Stimulated activated CD4-positive, alpha-beta T cell treated with anti-CD3 and anti-CD28 coated beads, Interleukin-1b, Interleukin-23, amount 100 ng/mL, for 4 hours (primary cell): ENCODE data around the gene AMOTL1.

Experiments
- DNase-seq, 2 donors: peaks; one replicate each; pipeline ENCODE4 v3.0.0-alpha.2; 2020; ENCODE audit warnings: low read depth in 2 of 2

The AMOTL1 gene

GRCh38 chr11:94855666-94856065 lies 87.5 kb downstream of the AMOTL1 start:
- DNase-seq: no peak

GRCh38 chr11:94856443-94856842 lies 88.3 kb downstream of the AMOTL1 start:
- no peak for DNase-seq

DNA sequence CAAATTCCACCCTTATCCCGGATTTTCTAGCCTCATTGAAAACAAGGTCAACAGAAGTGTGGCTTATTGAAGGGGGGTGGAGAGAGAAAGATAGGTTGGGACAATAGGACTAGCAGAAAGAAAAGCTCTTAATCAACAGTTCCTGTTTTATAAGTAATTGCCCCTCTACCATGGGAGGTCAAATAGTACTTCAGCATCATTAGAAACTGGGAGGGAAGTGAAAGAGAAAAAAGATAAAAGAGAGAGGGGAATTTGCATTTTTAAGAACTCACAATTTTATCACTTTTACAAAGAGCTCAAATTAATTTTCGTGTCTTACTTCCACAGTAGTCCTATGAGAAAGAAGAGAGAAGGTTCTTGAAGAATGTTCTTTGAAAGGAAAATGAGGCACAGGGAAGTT lies 89.2 kb downstream of the AMOTL1 start:
- DNase-seq: no peak

GRCh38 chr11:94858012-94858705 lies 90.0 kb downstream of the AMOTL1 start:
- no peak for DNase-seq

DNA sequence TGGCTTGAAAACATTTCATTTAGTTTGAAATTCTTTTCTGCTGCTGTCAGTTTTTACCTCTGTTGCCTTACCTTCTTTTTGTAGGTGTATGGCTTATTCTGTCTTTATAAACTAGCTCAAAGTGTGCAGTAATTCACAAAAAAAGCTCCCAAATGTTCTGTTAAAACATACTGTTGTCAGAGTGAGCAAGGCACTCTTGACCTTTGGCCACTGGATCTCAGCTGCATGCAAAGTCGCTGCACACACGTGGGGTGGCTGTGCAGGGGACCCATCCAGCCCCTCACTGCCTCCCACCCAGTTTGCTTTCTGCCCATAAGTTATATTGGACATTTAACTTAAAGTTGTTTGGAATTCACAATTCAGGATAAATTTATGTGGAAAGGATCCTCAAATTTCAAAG lies 92.2 kb downstream of the AMOTL1 start:
- no peak for DNase-seq

DNA sequence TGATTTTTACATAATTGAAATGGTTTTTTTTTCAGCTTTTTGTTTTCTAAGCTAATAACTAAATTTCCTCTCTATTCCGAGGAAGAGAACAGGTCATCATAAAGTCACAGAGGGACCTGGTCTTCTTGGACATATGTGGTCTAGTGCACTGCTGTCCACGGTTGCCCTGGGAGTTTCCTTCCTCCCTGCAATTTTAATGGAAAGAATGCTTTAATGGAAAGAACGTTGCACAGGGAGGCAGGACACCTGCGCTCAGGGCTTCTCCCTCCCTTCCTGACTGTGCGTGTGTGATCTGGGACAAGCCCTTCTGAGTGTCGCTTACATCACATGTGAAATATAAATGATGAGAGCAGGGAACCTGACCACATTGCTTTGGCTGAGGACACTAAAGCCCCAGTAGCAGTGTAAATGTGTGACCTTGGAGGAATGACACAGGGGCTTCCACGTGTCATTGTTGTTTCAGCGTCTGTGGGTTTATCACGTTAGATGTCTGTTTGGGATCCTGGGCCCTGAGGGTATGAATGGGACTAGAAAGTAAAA lies 93.2 kb downstream of the AMOTL1 start:
- DNase-seq: no peak

GRCh38 chr11:94862926-94863880 lies 95.0 kb downstream of the AMOTL1 start:
- DNase-seq: no peak

- no peak for DNase-seq
Observed at GRCh38 chr11:94864506-94865045, 96.4 kb downstream of the AMOTL1 start.

- DNase-seq: no peak
Observed at GRCh38 chr11:94866231-94866822, 98.2 kb downstream of the AMOTL1 start.

GRCh38 chr11:94866936-94867795 lies 99.0 kb downstream of the AMOTL1 start:
- DNase-seq: no peak

- DNase-seq: no peak
Observed at GRCh38 chr11:94868468-94868867, 100.3 kb downstream of the AMOTL1 start.

DNA sequence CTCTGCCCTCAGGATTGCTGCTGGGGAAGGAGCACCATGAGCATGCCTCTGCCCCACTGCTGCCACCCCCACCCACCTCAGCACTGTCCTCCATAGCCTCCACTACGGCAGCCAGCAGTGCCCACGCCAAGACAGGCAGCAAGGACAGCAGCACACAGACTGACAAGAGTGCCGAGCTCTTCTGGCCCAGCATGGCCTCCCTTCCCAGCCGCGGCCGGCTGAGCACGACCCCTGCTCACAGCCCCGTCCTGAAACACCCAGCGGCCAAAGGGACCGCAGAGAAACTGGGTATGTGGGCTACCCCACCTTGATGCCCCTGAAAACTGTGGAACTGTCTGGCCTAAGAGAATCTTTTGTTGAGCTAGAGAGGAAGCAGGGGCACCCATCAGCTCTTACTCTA lies 101.0 kb downstream of the AMOTL1 start:
- DNase-seq: no peak

DNA sequence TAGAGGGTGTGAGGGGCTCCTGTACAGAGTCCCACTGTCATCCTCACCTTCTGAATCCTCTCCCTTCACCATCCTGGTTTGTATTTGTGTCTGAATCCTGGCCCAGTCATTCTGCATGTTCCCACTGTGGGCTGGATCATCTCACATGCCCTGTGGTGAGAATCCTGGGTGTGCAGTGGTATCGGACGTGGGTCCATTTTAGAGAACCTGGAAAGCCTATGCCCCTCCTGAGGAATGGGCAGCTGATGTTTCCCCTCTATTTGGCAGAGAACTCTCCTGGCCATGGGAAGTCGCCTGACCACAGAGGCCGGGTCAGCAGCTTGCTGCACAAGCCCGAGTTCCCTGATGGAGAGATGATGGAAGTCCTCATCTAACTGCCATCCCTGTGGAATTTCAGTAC lies 102.3 kb downstream of the AMOTL1 start:
- no peak for DNase-seq

- no peak for DNase-seq
Observed at GRCh38 chr11:94871491-94872185, 103.5 kb downstream of the AMOTL1 start.

- no peak for DNase-seq
Observed at GRCh38 chr11:94873916-94874540, 105.9 kb downstream of the AMOTL1 start.

DNA sequence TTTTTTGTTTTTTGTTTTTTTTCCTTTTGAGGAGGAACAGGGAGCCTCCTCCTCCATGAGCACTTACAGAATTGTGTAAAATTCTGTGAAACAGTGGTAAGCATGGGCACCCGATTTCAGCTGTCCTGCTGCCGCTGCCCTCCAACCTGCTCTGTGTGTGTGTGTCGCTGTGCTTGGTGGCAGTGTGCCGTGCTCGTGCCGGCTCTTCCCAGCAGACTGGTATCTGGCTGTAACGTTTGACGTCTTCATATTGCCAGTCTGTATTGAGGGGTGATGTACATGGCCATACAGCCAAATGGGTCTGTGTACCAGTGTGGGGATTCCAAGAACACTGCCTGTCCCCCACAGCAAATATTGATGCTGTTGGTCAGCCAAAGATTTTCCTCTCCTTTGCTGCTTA lies 108.1 kb downstream of the AMOTL1 start:
- DNase-seq: no peak

- peak; percentile 30 for DNase-seq
Observed at GRCh38 chr11:94876645-94877442, 108.7 kb downstream of the AMOTL1 start.

DNA sequence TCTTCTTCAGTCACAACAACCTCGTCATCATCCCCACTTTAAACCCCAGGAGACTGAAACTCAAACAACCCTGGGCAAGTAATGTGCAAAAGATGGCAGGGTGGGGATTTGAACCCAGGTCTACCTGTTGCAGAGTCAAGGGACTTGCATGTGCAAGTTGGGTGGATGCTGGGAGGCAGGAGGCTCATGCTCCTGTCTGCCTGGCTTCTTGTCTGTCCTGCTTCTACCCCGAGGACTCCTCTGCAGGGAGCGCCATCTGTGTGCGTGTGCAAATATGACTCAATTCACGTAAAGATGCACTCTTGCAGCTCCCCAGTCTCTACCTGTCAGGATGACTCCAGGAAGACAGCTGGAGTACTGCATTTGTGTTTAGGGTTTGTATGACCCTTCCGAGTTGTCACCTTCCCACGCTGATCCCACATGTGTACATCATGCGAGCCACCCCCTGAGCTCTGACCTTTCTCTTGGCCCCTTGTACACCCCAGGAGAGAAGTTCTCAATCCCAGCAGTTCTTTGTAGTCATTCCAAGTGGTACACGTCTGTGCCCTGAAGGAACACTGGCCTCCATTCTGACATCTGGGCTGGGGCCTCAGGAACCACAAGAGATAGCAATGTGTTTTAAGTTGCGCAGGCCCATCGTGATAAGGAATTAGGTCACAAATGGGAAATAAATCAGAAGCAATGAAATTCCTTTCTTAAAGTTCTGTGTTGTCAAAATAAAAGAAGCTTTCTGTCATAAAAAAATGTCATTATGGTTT lies 109.5 kb downstream of the AMOTL1 start:
- no peak for DNase-seq
